Motor neuron (in vitro differentiated cells): ENCODE measurements around the gene ITFG1. TPM values are rescaled to one million over a fixed set of nuclear protein-coding genes. Genes with fewer than 3 reads are reported as not detected.

Experiments
- ATAC-seq, 8 experiments: fragments of 200-7000 bp; cut with Tn5 transposase; replicated peaks in 6 of 8; 2 replicates each; pipeline ENCODE4 v1.8.0; 2021; ENCODE audit warnings: mild to moderate bottlenecking in 8 of 8, moderate library complexity in 8 of 8
- H3K27ac ChIP-seq, 2 donors: fragments of 250-450 bp; sonication (Bioruptor Pico); 2 replicates each; pipeline ENCODE4 v1.9.0; 2021; ENCODE audit warnings: antibody characterized with exemption in 2 of 2, mild to moderate bottlenecking in 2 of 2, moderate library complexity in 1 of 2
- H3K4me1 ChIP-seq, 2 donors: fragments of 250-450 bp; sonication (Bioruptor Pico); replicated peaks in 1 of 2; 2 replicates each; pipeline ENCODE4 v1.6.1; 2021; ENCODE audit warnings: antibody characterized with exemption in 2 of 2, mild to moderate bottlenecking in 2 of 2, moderate library complexity in 1 of 2
- H3K4me3 ChIP-seq, 5 donors: fragments of 250-450 bp; sonication (Bioruptor Pico); 2 replicates each; pipeline ENCODE4 v1.9.0; 2021; ENCODE audit warnings: antibody characterized with exemption in 5 of 5, mild to moderate bottlenecking in 5 of 5, moderate library complexity in 4 of 5
- WGBS, 10 experiments: fragments of 450-650 bp; shearing (Covaris generic); methylation state at CpG; one replicate each; pipeline ENCODE4 v1.0.0; 2022; 5-methylcytosine and 5-hydroxymethylcytosine counted together
- in situ Hi-C, 9 experiments: fragments of 400-800 bp; cut with MboI; loops; one replicate each; pipeline ENCODE4 v1.15.0; 2021; ENCODE audit warnings: low sequenced_read_pairs in 9 of 9, low pct_unique_long_range_greater_than_20kb in 2 of 9; ENCODE audit not compliant: unreplicated experiment in 9 of 9
- total RNA-seq, 8 experiments: library from RNA; unstranded; fragments of 300-600 nt; gene quantifications; 2 replicates each; pipeline versions ENCODE4 v1.2.3 to v1.2.4, GENCODE V29; 2022

The ITFG1 gene
- total RNA-seq, 8 experiments from 2014 or later, result 50.5 to 110 (median 67.8) TPM

DNA sequence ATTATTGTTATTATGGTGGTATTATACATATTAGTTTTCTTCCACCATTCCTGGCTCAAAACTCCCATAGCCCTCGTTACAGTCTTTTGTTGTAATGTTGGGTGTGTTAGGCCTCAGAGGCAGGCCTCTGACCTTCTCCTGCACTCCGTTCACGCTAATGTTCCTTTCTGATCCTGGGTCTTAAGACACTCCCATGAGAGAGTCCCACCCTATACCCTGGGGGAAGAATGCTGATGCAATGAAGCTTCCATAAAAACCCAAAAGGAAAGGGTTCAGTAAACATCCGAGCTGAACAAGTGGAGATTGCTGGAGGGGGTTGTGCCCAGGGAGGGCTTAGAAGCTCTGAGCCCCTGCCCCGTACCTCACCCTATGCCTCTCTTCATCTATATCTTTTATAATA is 175.9 kb downstream of the ITFG1 start:
- ATAC-seq, result peak in 3 of 8 experiments; percentile 98 to 99 (median 99)
- WGBS, 10 experiments, result 0 to 100% (median 52%) methylated on average over 1 to 5 of the region's 5 CpGs; no CpG with 5 or more reads in 2 of the 10 experiments
- Histone ChIP-seq H3K27ac (no peak overlapping the region), H3K4me1 (no peaks in the 10 kb centered on the region), H3K4me3 (no peak overlapping the region)
- in situ Hi-C loops, result no loop called here

- ATAC-seq, result peak in 3 of 8 experiments; percentile 16 to 100 (median 100)
- Histone ChIP-seq H3K27ac (no peak overlapping the region), H3K4me1 (no peaks in the 10 kb centered on the region), H3K4me3 (no peak overlapping the region)
- in situ Hi-C loops, result no loop called here
- 20 to 100% (median 88%) methylated on average over 1 to 5 of the region's 5 CpGs; no CpG with 5 or more reads in 1 of the 10 experiments for WGBS, 10 experiments
These were observed 182.4 kb downstream of the ITFG1 start for GRCh38 chr16:47278306-47278970.

GRCh38 chr16:47276522-47276921 is 184.3 kb downstream of the ITFG1 start:
- ATAC-seq, result no peak
- 50 to 86% (median 63%) methylated on average over 1 of the region's 1 CpG; no CpG with 5 or more reads in 5 of the 10 experiments for WGBS, 10 experiments
- in situ Hi-C loops, result no loop called here
- H3K4me1 ChIP-seq, result no peaks in the 10 kb centered on the region
- H3K27ac ChIP-seq, result no peak overlapping the region
- H3K4me3 ChIP-seq, result no peak overlapping the region

DNA sequence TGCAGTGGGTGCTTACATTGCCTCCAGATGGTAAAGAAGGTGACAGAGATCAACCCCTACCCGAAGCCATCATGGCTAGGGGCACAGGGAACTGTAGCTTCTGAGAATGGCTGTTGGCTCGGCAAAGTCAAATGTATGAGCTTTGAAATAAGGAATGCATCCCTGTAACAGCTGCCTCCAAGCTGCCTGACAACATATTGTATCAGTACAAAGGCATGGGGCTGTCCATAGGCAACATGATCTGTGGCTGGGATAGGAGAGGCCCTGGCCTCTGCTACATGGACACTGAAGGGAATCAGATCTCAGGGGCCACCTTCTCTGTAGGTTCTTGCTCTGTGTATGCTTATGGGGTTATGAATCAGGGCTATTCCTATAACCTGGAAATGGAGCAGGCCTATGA is 197.9 kb downstream of the ITFG1 start:
- WGBS, 10 experiments, result 67 to 93% (median 77%) methylated on average over 1 to 2 of the region's 2 CpGs; no CpG with 5 or more reads in 6 of the 10 experiments
- Histone ChIP-seq H3K4me3 (no peak overlapping the region), H3K4me1 (no peaks in the 10 kb centered on the region), H3K27ac (no peak overlapping the region)
- ATAC-seq, result peak in 3 of 8 experiments; percentile 34 to 93 (median 38)
- in situ Hi-C loops, result no loop called here

DNA sequence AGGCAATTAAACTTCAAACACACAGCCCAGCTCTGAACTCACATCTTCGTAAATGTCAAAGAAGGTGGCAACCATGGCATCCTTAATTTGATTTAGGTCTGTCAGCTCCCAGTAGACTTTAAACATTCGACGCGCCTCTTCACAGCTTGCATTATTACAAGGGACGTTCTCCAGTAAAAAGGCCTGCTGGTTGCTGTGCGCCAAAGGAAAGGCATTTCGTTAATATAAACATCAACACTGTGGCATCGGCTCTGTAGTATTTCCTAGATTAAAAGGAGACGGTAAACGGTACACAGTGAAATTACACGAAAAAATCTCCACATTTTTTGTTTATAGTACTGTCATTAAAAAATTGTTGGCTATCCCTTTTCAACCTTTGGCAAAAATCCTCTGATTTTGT is 200.4 kb downstream of the ITFG1 start:
- H3K4me3 ChIP-seq, result no peak overlapping the region
- no peak overlapping the region for H3K27ac ChIP-seq
- H3K4me1 ChIP-seq, result no peaks in the 10 kb centered on the region
- ATAC-seq, result peak in 1 of 8 experiments; percentile 73
- in situ Hi-C loops, result no loop called here
- WGBS, 10 experiments, result 60 to 97% (median 87%) methylated on average over 4 to 11 of the region's 11 CpGs

DNA sequence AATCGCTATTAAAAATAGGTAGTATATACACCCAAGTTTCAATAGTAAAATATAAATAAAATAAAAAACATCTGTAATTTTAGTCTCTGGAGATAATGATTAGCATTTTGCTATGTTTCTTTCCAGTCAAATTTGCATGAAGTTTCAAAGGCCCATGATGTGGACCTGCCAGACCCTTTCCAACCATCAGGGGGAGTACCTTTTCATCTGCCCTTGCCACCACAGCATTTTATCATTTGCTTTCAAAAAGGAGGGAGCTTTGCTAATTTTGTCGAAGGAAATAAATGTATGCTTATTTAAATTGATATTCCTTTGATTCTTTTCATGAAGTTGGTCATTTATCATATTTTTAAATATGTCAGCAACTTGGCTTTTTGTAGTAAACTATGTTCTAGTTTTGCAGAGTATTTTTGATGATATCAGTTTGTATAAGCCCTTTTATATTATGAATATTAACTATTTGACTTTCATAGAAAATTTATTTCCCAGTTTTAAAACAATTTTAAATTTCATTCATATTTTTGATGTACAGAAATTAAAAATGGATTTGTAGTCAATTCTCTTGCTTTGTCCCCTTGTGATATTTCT is 201.9 kb downstream of the ITFG1 start:
- Histone ChIP-seq H3K4me1 (no peaks in the 10 kb centered on the region), H3K4me3 (no peak overlapping the region), H3K27ac (no peak overlapping the region)
- no peak for ATAC-seq
- WGBS, 10 experiments, result 39 to 100% (median 64%) methylated on average over 1 to 2 of the region's 2 CpGs
- in situ Hi-C loops, result no loop called here

- Histone ChIP-seq H3K4me1 (no peaks in the 10 kb centered on the region), H3K27ac (no peak overlapping the region), H3K4me3 (no peak overlapping the region)
- in situ Hi-C loops, result no loop called here
- WGBS, 10 experiments, result 79 to 100% (median 97%) methylated on average over 1 to 6 of the region's 6 CpGs; no CpG with 5 or more reads in 1 of the 10 experiments
- ATAC-seq, result no peak
These were observed 206.1 kb downstream of the ITFG1 start for GRCh38 chr16:47254756-47255155.

- Histone ChIP-seq H3K4me3 (no peak overlapping the region), H3K27ac (no peak overlapping the region), H3K4me1 (no peaks in the 10 kb centered on the region)
- in situ Hi-C loops, result no loop called here
- ATAC-seq, result peak in 2 of 8 experiments; percentile 57 to 79
- 60 to 100% (median 86%) methylated on average over 1 to 2 of the region's 2 CpGs; no CpG with 5 or more reads in 6 of the 10 experiments for WGBS, 10 experiments
These were observed 209.9 kb downstream of the ITFG1 start for GRCh38 chr16:47250983-47251382.

GRCh38 chr16:47247690-47248089 is 213.2 kb downstream of the ITFG1 start:
- WGBS, 10 experiments, result 46 to 80% (median 68%) methylated on average over 1 to 3 of the region's 3 CpGs
- ATAC-seq, result peak in 5 of 8 experiments; percentile 35 to 79 (median 74)
- Histone ChIP-seq H3K4me1 (no peaks in the 10 kb centered on the region), H3K4me3 (no peak overlapping the region), H3K27ac (no peak overlapping the region)
- in situ Hi-C loops, result no loop called here

DNA sequence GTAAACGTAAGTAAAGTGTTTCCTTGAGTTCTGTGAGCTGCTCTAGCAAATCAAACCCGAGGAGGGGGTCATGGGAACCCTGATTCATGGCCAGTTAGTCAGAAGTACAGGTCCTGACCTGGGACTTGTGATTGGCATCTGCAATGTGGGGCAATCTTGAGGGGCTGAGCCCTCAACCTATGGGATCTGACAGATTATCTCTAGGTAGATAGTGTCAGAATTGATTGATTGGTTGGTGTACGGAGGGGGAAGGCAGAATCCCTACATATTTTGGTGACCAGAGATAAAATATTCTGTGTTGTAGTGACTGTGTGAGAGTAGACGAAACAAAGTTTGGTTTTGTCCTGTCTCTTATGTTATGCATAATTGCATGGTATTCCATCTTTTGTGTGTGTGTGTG is 216.7 kb downstream of the ITFG1 start:
- in situ Hi-C loops, result no loop called here
- no peak for ATAC-seq
- WGBS, 10 experiments, result 74 to 100% (median 87%) methylated on average over 1 to 3 of the region's 4 CpGs; no CpG with 5 or more reads in 1 of the 10 experiments
- H3K4me1 ChIP-seq, result no peaks in the 10 kb centered on the region
- no peak overlapping the region for H3K4me3 ChIP-seq
- no peak overlapping the region for H3K27ac ChIP-seq

DNA sequence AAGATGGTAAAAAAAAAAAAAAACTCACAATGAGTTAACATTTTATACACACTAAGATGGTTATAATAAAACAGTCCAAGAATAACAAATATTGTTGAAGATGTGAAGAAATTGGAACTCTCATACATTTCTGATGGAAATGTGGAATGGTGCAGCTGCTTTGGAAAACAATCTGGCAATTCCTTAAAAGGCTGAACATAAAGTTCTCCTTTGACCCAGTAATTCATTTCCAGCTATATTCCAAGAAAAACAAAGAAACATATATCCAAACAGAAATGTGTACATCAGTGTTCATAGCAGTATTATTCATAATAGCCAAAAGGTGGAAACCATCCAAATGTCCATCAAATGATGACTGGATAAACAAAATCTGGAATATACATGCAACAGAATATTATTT is 219.8 kb downstream of the ITFG1 start:
- in situ Hi-C loops, result no loop called here
- no peak for ATAC-seq
- no peak overlapping the region for H3K27ac ChIP-seq
- no peak overlapping the region for H3K4me3 ChIP-seq
- H3K4me1 ChIP-seq, result no peaks in the 10 kb centered on the region

- H3K4me1 ChIP-seq, result no peaks in the 10 kb centered on the region
- WGBS, 10 experiments, result 78 to 95% (median 82%) methylated on average over 1 to 5 of the region's 6 CpGs; no CpG with 5 or more reads in 6 of the 10 experiments
- no peak for ATAC-seq
- H3K4me3 ChIP-seq, result no peak overlapping the region
- H3K27ac ChIP-seq, result no peak overlapping the region
- in situ Hi-C loops, result no loop called here
These were observed 224.1 kb downstream of the ITFG1 start for GRCh38 chr16:47236716-47237115.

DNA sequence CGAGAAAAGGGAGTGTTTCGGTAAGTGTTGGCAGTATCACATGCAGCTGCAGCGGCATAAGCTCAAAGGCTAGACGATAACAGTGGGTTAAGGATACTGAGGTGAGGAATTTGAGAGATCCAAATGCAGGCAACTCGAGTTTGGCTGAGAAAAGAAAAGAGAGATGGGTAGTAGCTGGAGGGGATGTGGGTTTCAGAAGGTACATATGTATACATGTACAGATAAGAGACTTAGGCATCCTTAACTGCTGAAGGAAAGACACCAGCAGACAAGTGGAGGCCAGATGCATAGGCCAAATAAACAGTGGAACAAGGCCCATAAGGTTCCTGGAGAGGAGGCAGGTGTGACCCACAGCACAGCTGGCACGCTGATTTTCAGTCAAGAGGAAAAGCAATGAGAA is 230.6 kb downstream of the ITFG1 start:
- no peak for ATAC-seq
- H3K27ac ChIP-seq, result no peak overlapping the region
- 80 to 100% (median 82%) methylated on average over 1 to 6 of the region's 6 CpGs; no CpG with 5 or more reads in 1 of the 10 experiments for WGBS, 10 experiments
- in situ Hi-C loops, result no loop called here
- no peak overlapping the region for H3K4me3 ChIP-seq
- H3K4me1 ChIP-seq, result no peaks in the 10 kb centered on the region
